Keratinocyte (primary cell): ENCODE data around the gene DEDD2. TPM values are rescaled to one million over a fixed set of nuclear protein-coding genes. Genes with fewer than 3 reads are reported as not detected.

ENCODE experiments used
- DNase-seq: peaks from one replicate; pipeline ENCODE4 v3.0.0-alpha.2; 2011; ENCODE audit warnings: low read depth, missing footprints, low spot score
- FAIRE-seq: peaks from 2 replicates; lab custom pipeline; 2011; peaks lifted over from hg19 to GRCh38; lab: Jason Lieb, UNC
- H2AFZ ChIP-seq: 2 replicates; pipeline ENCODE4 v1.6.0; 2012; ENCODE audit warnings: low read length, control low read depth, inconsistent platforms; ENCODE audit not compliant: control insufficient read depth
- H3K27ac ChIP-seq: 2 replicates; pipeline ENCODE4 v1.5.1; 2011; ENCODE audit warnings: low read length; ENCODE audit not compliant: control insufficient read depth, insufficient read depth
- H3K27me3 ChIP-seq: 3 replicates; pipeline ENCODE4 v1.6.0; 2011; ENCODE audit warnings: low read length; ENCODE audit not compliant: control insufficient read depth, insufficient read depth; ENCODE audit errors: extremely low read depth
- H3K36me3 ChIP-seq, 2 experiments: 2 replicates in 1 of 2; 3 replicates in 1 of 2; pipeline ENCODE4 v1.5.1; 2011; ENCODE audit warnings: low read length in 2 of 2, mild to moderate bottlenecking in 1 of 2; ENCODE audit not compliant: control insufficient read depth in 2 of 2, insufficient read depth in 2 of 2; ENCODE audit errors: extremely low read depth in 1 of 2
- H3K4me1 ChIP-seq: 3 replicates; pipeline ENCODE4 v1.5.1; 2011; ENCODE audit warnings: low read length; ENCODE audit not compliant: control insufficient read depth, insufficient read depth; ENCODE audit errors: extremely low read depth
- H3K4me2 ChIP-seq: 3 replicates; pipeline ENCODE4 v1.6.0; 2011; ENCODE audit warnings: low read depth, low read length; ENCODE audit not compliant: control insufficient read depth, insufficient read depth; ENCODE audit errors: extremely low read depth
- H3K4me3 ChIP-seq, 3 experiments: fragments of 200-600 bp in 1 of 3; sonication (generic) in 1 of 3; 2 replicates in 2 of 3; 3 replicates in 1 of 3; pipeline ENCODE4 v1.5.1; 2011 to 2016; ENCODE audit warnings: low read length in 3 of 3, mild to moderate bottlenecking in 3 of 3, control low read depth in 2 of 3, inconsistent platforms in 1 of 3, low read depth in 1 of 3, mixed read lengths in 1 of 3, mixed run types in 1 of 3, moderate library complexity in 1 of 3; ENCODE audit not compliant: control insufficient read depth in 2 of 3, insufficient read depth in 2 of 3; ENCODE audit errors: extremely low read depth in 1 of 3
- H3K79me2 ChIP-seq: 2 replicates; pipeline ENCODE4 v1.6.0; 2012; ENCODE audit warnings: low read length; ENCODE audit not compliant: control insufficient read depth, insufficient read depth
- H3K9ac ChIP-seq: 3 replicates; pipeline ENCODE4 v1.6.0; 2011; ENCODE audit warnings: low read length; ENCODE audit not compliant: control insufficient read depth, insufficient read depth; ENCODE audit errors: extremely low read depth
- H3K9me1 ChIP-seq: 3 replicates; pipeline ENCODE4 v1.6.0; 2011; ENCODE audit warnings: low read length; ENCODE audit not compliant: control insufficient read depth, insufficient read depth; ENCODE audit errors: extremely low read depth
- H3K9me3 ChIP-seq: 2 replicates; pipeline ENCODE4 v1.5.1; 2012; ENCODE audit warnings: low read depth, low read length; ENCODE audit not compliant: control insufficient read depth
- H4K20me1 ChIP-seq: 3 replicates; pipeline ENCODE4 v1.6.0; 2011; ENCODE audit warnings: low read length; ENCODE audit not compliant: control insufficient read depth, insufficient read depth; ENCODE audit errors: extremely low read depth
- CTCF ChIP-seq, 3 experiments: IDR thresholded peaks in 1 of 3; conservative IDR thresholded peaks in 1 of 3; optimal IDR thresholded peaks in 1 of 3; 2 replicates in 2 of 3; 3 replicates in 1 of 3; pipeline versions ENCODE3 to v1.5.1; 2011; ENCODE audit warnings: low read length in 3 of 3, mild to moderate bottlenecking in 3 of 3, moderate library complexity in 2 of 3, control low read depth in 1 of 3, inconsistent platforms in 1 of 3; ENCODE audit not compliant: insufficient read depth in 2 of 3; ENCODE audit errors: extremely low read depth in 1 of 3
- EZH2 ChIP-seq: IDR thresholded peaks from one replicate; pipeline ENCODE4 v1.6.1; 2012; ENCODE audit warnings: inconsistent platforms, mild to moderate bottlenecking, low read length, moderate library complexity
- dilution Hi-C: fragments of 300-500 bp; cut with MboI; formaldehyde crosslinking; loops from one replicate; pipeline ENCODE4 v1.7.0; 2020; ENCODE audit warnings: low sequenced_read_pairs; ENCODE audit not compliant: extremely low pct_ligation_motif_present
- polyA plus RNA-seq, 5 experiments: library from polyadenylated mRNA; depleted of rRNA in 3 of 5; stranded (reverse) in 3 of 5; stranded (forward) in 1 of 5; unstranded in 1 of 5; fragments of >200 nt; gene quantifications; 1 replicate in 1 of 5; 2 replicates in 3 of 5; 3 replicates in 1 of 5; pipeline versions ENCODE4 v1.2.1 to v1.2.3, GENCODE V29; 2011 to 2012; ENCODE audit warnings: missing spikeins in 2 of 5, low read depth in 1 of 5, low replicate concordance in 1 of 5

The DEDD2 gene
- polyA plus RNA-seq, 1 donor (not counting 4 experiments of a cell fraction or from before 2014, with no cell fraction given): 20.8 TPM

- Histone ChIP-seq H3K36me3 (no peaks in the 10 kb centered on the region), H3K4me2 (no peak overlapping the region), H3K79me2 (no peaks in the 10 kb centered on the region), H3K9me1 (no peaks in the 10 kb centered on the region), H3K9me3 (no peaks in the 10 kb centered on the region), H3K4me1 (peaks cover 9% of the 10 kb centered on the region), H2AFZ (no peak overlapping the region), H3K27me3 (peaks cover 52% of the 10 kb centered on the region), H4K20me1 (no peaks in the 10 kb centered on the region), H3K27ac (no peak overlapping the region), H3K4me3 (no peak overlapping the region), H3K9ac (no peak overlapping the region)
- FAIRE-seq (no peak), DNase-seq (no peak)
- no peak for TF ChIP-seq CTCF (optimal IDR thresholded peaks at IDR 0.05 in 1 of 3, IDR thresholded peaks at IDR 0.05 in 1 of 3, conservative IDR thresholded peaks at IDR 0.05 in 1 of 3; ENCODE audit: extremely low read depth in 1 of 3, insufficient read depth in 2 of 3, low read length in 3 of 3)
- TF ChIP-seq EZH2: peak; percentile 35
- dilution Hi-C loops: no loop called here
These were observed 64.4 kb downstream of the DEDD2 start for GRCh38 chr19:42152910-42153671.

- dilution Hi-C loops: no loop called here
- Histone ChIP-seq H3K9ac (no peak overlapping the region), H3K4me3 (no peak overlapping the region), H3K9me1 (no peaks in the 10 kb centered on the region), H3K36me3 (no peaks in the 10 kb centered on the region), H2AFZ (no peak overlapping the region), H3K4me1 (peaks cover 9% of the 10 kb centered on the region), H4K20me1 (no peaks in the 10 kb centered on the region), H3K27me3 (peaks cover 57% of the 10 kb centered on the region), H3K79me2 (no peaks in the 10 kb centered on the region), H3K27ac (no peak overlapping the region), H3K4me2 (no peak overlapping the region), H3K9me3 (no peaks in the 10 kb centered on the region)
- TF ChIP-seq CTCF (optimal IDR thresholded peaks at IDR 0.05 in 1 of 3, IDR thresholded peaks at IDR 0.05 in 1 of 3, conservative IDR thresholded peaks at IDR 0.05 in 1 of 3; ENCODE audit: extremely low read depth in 1 of 3, insufficient read depth in 2 of 3, low read length in 3 of 3) (no peak), EZH2 (no peak)
- FAIRE-seq (no peak), DNase-seq (no peak)
These were observed 65.4 kb downstream of the DEDD2 start for GRCh38 chr19:42151782-42152684.
